Measurements from ENCODE around the gene ADA.
A peak's percentile ranks its signal among the peaks of the same experiment; 100 is the strongest.

ADA gene

DNA sequence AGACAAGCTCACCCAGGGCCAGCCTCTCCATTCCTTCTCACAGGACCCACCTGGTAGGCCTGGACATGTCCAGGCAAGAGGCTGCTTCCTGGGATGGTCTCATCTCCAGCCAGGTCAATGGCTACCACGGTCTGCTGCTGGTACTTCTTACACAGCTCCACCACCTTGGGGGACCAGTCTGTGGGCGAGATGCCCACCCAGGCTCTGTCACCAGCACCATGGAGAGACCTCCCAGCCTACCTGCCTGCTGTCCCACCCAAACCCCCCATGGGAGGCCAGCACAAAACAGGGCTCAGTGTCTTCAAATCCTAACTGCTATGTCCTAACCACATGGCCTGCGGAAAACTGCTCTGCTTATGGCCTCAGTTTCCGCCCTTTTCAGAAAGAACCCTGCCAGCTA lies 27.3 kb downstream of the ADA start:
- no peak for DNase-seq (ENCODE audit: low spot score)

- DNase-seq (ENCODE audit: low spot score), result no peak
Measured at GRCh38 chr20:44622501-44623270, 28.8 kb downstream of the ADA start.

DNA sequence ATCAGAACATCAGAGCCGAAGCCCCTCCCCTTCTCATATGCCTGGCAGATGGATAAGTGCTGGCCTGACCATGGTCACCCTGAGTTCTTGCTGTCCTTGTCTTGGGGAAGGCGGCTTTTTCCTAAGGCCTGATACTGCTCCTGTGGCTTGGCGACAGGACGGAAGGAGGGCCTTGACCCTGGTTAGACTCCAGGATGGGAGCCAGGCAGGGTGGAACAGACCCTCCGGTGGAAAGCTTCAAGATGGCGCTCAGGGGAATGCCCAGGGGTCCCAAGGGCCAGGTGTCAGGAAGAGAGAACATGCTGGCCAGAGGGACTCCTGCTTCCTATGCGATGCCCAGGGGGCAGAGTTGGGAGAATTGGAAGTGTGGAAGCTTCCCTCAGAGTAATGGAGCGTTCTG lies 29.6 kb downstream of the ADA start:
- DNase-seq (ENCODE audit: low spot score), result no peak

DNA sequence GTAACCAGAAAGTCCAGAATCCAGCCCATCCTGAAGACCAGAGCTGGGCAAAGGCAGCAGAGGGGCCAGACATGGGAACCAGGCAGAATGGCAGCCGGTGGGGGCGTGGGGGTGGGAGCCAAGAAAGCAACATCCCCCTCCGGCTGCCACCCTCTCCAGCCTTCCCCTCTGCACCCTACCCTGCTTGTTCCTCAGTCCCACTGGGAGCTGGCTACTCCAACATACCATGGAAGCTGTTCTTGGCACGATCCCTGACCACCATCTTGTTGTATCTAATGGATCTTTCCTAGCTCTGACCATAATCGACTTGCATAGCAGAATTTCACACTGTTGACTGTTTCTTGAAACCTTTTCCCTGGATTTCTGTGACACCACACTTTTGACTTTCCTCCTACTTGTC lies 30.2 kb downstream of the ADA start:
- DNase-seq (ENCODE audit: low spot score), result no peak

GRCh38 chr20:44620030-44620429 lies 31.5 kb downstream of the ADA start:
- DNase-seq (ENCODE audit: low spot score), result no peak

DNA sequence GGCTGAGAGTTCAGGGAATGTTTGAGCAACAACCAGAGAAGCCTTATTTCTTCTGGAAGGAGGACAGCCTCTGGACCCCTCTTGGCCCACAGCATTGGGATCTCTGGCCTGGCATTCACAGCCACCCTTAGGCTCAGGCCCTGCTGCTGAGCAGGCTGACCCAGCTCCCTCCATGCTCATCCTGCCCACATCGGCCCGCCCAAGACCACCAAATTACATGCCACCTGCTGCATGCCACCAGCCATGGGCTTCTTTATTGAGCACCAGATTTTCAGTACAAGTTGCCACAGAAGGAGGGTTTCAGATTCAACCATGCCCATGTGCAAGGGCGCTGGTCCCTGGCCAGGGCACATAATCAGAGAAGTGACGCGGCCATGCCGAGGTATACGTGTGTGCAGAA lies 32.2 kb downstream of the ADA start:
- no peak for DNase-seq (ENCODE audit: low spot score)

- no peak for DNase-seq (ENCODE audit: low spot score)
Measured at GRCh38 chr20:44618318-44618731, 33.2 kb downstream of the ADA start.

- DNase-seq (ENCODE audit: low spot score), result no peak
Measured at GRCh38 chr20:44616604-44616964, 34.9 kb downstream of the ADA start.

DNA sequence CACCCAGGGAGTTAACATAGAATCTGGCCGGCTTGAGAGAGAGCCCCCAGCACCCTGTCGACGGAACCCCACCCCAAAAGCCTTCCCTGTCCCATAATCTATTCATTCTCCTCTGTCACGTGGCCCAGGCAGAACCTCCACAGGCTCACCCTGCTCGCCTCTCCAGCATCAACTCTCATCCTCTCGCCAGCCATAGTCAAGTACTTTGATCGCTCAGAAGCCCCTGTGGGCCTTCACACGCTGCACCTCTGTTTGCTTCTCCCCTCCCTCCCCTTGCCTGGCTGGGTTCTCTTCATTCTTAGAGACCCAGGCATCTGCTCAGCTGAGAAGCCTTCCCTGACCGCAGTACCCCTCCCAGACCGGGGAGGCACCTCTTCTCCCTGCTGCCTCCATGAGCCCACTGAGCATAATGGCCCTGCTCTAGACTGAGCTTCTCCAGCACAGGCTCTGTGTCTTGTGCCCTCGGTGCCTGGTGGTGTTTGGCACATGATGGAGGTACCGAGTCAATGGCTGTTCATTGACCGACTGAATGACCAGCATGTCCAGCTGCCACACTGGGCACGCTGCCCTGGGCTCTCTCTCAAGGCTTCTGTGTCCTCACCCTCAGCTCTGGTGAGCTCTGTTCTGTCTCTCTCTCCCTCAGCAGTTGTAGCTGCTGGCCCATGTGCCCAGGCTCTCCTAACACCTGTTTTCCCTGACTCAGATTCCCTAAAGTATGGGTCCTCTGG lies 35.5 kb downstream of the ADA start:
- DNase-seq (ENCODE audit: low spot score), result no peak

DNA sequence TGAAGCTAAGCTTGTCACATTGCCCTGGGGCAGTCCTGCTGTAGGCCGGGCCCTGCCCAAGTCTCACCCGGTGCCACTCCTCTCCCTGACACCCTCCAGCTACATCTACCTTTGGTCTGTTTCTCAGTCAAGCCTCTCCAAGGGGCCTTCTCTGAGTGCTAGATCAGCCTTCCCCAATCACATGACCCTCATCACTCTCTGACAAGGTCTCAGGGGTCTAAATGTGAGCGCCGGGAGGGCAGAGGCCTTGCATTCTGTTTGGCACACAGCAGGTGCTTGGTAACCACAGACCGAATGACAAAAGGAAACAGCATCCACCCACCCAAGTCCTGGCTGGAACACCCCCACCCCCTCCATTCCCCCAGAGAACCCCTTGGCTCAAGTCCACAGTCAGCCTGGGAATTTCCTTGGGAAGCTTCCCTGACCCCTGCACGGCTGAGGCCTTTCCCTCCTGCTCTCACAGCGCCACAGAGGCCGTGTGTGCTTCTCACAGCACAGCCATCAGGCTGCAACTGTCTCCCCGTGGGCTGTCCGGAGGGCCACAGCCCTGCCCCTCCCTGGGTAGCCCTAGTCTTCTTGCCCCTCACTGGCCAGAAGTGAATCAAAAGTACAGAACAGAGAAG lies 36.2 kb downstream of the ADA start:
- no peak for DNase-seq (ENCODE audit: low spot score)

- DNase-seq (ENCODE audit: low spot score), result no peak
Measured at GRCh38 chr20:44614525-44614924, 37.0 kb downstream of the ADA start.

- no peak for DNase-seq (ENCODE audit: low spot score)
Measured at GRCh38 chr20:44613575-44613974, 37.9 kb downstream of the ADA start.

DNA sequence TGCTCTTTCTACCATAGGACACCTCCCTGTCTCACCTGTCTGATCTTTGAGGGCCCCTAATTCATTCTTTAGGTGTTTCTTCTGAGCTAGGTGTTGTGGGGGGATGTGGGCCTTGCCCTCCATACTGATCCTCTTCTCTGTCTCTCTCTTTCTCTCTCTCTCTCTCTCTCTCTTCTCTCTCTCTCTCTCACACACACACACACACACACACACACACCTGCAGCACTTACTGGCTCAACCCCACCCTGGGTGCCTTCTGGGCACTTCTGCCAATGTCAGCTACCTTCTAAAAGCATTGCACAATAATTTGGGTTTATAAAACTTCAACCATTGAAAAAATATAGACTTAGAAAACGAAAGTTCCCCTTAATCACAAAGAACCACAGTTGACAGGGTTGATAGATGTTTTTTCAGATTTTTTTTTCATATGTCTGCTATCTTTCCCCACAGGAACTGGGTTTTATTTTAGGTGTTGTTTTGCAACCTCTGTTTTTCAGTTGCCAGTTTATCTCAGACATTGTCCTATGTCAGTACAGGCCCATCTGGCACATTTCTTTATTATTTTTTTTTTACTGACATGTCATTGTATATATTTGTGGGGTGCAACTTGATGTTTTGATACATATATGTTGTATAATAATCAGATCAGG lies 41.1 kb downstream of the ADA start:
- no peak for DNase-seq (ENCODE audit: low spot score)

DNA sequence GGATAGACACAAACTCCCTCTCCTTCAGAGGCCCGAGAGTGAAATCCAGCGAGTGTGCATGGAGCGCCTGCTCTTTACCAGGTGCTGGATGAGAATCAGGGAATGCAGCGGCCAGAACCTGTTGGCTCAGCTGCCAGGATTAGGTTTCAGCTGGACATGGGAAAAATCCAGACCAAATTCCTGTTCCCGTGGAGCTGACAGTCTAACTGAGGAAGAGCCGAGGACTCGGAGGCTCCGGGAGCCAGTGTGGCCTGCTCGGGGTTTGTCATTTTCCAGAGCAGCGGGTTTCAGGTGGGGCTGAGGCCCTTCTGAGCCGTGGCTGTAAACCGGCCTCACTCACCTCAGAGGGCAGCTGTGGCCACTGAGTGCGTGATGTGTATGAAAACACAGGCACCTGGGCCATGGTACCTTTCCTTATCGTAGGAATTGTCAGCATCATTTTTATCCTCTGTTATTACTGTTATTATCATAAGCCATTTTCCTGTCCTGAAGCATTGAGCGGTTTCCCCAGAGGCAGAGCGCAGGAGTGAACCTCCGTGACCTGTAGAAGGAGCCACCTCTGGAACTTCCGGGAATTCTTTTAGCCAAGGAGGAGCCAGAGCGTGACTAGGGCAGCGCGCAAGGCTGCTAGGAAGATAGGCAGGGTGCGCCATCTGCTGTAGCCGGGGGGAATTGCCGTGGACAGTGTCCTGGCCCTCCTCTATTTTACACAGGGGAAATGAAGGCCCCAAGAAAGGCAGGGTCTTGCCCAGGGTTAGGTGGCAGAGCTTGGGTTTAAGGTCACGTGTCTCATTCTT lies 41.8 kb downstream of the ADA start:
- DNase-seq (ENCODE audit: low spot score), result peak; percentile 87

DNA sequence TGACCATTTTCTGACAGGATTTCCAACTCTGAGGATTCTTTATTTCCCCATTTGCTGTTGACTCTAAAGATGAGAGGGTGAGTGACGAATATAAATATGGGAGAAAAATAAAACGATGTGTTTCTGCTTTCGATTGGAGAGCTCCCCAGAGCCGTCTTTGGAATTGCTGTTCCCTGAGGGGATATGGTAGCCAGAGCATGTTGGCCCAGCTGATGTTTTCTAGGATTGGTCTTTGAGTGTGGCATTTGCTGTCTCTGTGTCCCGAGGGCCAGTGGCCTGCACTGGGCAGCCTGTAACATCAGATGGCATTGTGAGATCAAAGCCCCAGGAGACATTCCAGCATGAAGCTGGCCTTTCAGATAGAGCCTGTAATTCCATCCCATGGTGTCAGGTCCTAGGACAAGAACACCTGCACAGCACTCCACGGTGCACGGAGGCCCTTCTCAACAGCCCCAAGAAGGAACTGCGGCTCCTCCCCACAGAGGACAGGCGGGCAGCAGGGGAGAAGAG lies 42.4 kb downstream of the ADA start:
- DNase-seq (ENCODE audit: low spot score), result no peak

DNA sequence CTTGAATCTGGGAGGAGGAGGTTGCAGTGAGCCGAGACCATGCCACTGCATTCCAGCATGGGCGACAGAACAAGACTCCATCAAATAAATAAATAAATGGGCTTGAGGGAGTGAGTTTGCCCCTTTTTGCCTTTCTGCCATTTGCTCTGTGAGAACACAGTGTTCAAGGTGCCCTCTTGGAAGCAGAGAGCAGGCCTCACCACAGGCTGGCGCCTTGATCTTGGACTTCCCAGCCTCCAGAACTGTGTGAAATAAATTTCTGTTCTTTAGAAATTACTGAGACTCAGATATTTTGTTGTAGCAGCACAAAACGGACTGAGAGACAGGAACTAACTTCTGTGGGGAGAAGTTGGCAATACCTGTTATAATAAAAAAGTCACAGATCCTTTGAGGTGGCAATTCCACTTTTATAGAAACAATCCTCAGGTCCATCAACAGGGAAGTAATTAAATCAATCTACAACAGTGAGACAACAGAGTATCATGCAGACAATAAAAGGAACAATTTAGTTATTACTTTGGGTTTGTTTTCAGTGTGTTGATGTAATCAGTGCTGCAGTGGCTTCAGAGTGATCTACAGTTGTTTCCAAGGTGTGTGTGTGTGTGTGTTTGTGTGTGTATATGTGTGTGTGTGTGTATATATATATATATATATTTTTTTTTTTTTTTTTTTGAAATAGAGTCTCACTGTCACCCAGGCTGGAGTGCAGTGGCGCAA lies 44.6 kb downstream of the ADA start:
- no peak for DNase-seq (ENCODE audit: low spot score)

DNA sequence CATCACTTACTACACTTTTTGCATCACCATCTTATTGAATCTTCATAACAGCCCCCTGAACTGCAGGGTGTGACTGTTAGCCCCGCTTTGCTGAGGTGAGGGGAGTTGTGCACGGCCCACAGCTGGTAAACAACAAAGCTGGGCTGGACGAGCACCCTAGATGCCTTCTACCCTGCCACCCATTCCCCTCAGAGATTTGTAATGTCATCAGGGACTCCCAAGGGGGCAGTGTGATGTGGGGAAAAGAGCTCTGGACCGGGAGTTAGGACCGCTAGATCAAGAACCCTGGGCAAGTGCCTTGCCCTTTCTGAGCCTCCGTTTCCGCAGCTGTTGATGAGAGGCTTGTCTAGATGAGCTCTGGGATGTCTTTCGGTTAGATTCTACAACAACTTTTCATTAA lies 48.2 kb downstream of the ADA start:
- DNase-seq (ENCODE audit: low spot score), result no peak

GRCh38 chr20:44601801-44602204 lies 49.7 kb downstream of the ADA start:
- peak; percentile 77 for DNase-seq (ENCODE audit: low spot score)

DNA sequence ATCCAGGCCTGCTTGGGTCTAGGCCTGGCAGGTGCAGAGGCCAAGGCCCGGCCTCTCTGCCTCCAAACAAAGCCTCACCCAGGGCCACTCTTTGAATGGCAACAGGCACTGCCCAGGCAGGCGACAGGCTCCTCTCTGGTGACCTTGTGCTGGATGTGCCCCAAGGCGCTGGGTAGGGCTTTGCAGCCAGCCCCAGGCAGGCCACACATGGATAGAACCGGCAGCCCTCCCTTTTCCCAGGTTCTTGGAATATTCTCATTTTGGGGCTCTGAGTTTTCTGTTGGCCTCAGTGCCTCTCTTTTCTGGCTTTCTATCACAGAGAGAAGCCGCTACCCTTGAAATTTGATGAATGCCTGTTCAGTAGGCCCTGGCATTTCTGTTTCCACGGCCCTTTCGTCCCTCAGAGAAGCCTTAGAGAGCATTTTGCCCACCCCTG lies 50.2 kb downstream of the ADA start:
- no peak for DNase-seq (ENCODE audit: low spot score)

- no peak for DNase-seq (ENCODE audit: low spot score)
Measured at GRCh38 chr20:44600758-44601201, 50.7 kb downstream of the ADA start.

DNA sequence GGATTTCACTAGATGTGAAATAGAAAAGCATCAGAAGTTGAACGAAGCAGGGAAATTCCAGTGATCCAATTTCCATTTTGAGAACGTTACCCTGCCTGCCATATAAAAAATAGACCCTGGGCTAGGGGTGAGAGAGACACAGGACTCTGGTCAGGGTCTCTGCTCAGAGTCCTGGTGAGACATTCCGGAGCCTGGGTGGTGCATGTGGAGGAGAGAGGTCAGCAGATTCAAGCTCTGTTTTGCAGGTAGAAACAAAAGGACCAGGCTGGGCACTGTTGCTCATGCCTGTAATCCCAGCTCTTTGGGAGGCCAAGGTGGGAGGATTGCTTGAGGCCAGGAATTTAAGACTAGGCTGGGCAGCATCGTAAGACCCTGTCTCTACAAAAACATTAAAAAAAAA lies 51.2 kb downstream of the ADA start:
- DNase-seq (ENCODE audit: low spot score), result no peak
